PFSK-1 (cell line): ENCODE measurements around the gene KRR1.

Experiments
- POLR2AphosphoS5 ChIP-seq: IDR thresholded peaks from 2 replicates; pipeline ENCODE4 v1.6.1; 2012; ENCODE audit warnings: low read depth, mild to moderate bottlenecking, control low read depth, low read length, moderate library complexity
- SIN3A ChIP-seq: IDR thresholded peaks from 2 replicates; pipeline ENCODE4 v1.6.1; 2012; ENCODE audit warnings: mild to moderate bottlenecking, low read length, moderate library complexity, borderline replicate concordance; ENCODE audit not compliant: insufficient read depth
- TAF1 ChIP-seq: IDR thresholded peaks from 2 replicates; pipeline ENCODE4 v1.6.1; 2012; ENCODE audit warnings: low read length, control low read depth, borderline replicate concordance; ENCODE audit not compliant: insufficient read depth
- TF ChIP-seq, protein P1 (sequence below), 2 experiments: IDR thresholded peaks; 2 replicates each; pipeline versions ENCODE4 v1.6.1 to v1.8.0; 2011 to 2012; ENCODE audit warnings: low read depth in 2 of 2, low read length in 2 of 2, control low read depth in 1 of 2, inconsistent platforms in 1 of 2, mild to moderate bottlenecking in 1 of 2, moderate library complexity in 1 of 2; ENCODE audit not compliant: insufficient read depth in 1 of 2

DNA sequence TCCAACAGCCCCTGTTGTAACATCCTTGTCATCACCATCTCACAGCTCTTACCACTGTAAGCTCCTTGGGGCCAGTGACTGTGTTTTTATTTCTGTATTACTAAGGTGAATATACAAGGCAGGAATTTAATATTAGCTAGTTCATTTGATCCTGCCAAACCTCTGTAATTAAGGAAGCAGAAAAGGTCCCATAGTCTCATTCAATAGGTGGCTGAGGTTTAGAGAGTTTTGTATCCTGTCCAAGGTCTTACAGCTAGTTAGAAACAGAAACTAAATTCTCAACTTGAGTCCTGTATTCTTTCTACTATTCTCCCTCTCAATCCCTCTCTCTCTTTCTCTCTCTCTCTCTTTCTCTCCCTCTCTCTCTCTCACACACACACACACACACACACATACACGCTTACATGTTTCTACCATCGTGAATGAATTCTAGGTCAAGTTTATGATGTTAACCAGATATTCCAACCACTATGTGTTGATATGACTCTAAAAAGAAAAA, 31.4 kb downstream of the KRR1 start:
- TF ChIP-seq, protein P1, sequence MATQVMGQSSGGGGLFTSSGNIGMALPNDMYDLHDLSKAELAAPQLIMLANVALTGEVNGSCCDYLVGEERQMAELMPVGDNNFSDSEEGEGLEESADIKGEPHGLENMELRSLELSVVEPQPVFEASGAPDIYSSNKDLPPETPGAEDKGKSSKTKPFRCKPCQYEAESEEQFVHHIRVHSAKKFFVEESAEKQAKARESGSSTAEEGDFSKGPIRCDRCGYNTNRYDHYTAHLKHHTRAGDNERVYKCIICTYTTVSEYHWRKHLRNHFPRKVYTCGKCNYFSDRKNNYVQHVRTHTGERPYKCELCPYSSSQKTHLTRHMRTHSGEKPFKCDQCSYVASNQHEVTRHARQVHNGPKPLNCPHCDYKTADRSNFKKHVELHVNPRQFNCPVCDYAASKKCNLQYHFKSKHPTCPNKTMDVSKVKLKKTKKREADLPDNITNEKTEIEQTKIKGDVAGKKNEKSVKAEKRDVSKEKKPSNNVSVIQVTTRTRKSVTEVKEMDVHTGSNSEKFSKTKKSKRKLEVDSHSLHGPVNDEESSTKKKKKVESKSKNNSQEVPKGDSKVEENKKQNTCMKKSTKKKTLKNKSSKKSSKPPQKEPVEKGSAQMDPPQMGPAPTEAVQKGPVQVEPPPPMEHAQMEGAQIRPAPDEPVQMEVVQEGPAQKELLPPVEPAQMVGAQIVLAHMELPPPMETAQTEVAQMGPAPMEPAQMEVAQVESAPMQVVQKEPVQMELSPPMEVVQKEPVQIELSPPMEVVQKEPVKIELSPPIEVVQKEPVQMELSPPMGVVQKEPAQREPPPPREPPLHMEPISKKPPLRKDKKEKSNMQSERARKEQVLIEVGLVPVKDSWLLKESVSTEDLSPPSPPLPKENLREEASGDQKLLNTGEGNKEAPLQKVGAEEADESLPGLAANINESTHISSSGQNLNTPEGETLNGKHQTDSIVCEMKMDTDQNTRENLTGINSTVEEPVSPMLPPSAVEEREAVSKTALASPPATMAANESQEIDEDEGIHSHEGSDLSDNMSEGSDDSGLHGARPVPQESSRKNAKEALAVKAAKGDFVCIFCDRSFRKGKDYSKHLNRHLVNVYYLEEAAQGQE (IDR thresholded peaks at IDR 0.05; ENCODE audit: insufficient read depth in 1 of 2, low read depth in 2 of 2, low read length in 2 of 2) = no peak
- no peak for TF ChIP-seq SIN3A
- TF ChIP-seq POLR2AphosphoS5 = no peak
- no peak for TF ChIP-seq TAF1
